Skeletal muscle cell (primary cell): ENCODE data around the gene TTC28.

Source experiments
- DNase-seq: peaks from one replicate; pipeline ENCODE4 v3.0.0-alpha.2; 2010; ENCODE audit warnings: low read depth
- H3K4me3 ChIP-seq: 2 replicates; pipeline ENCODE4 v1.5.1; 2011; ENCODE audit warnings: low read depth, mild to moderate bottlenecking, control low read depth, low read length, moderate library complexity

TTC28 gene

DNA sequence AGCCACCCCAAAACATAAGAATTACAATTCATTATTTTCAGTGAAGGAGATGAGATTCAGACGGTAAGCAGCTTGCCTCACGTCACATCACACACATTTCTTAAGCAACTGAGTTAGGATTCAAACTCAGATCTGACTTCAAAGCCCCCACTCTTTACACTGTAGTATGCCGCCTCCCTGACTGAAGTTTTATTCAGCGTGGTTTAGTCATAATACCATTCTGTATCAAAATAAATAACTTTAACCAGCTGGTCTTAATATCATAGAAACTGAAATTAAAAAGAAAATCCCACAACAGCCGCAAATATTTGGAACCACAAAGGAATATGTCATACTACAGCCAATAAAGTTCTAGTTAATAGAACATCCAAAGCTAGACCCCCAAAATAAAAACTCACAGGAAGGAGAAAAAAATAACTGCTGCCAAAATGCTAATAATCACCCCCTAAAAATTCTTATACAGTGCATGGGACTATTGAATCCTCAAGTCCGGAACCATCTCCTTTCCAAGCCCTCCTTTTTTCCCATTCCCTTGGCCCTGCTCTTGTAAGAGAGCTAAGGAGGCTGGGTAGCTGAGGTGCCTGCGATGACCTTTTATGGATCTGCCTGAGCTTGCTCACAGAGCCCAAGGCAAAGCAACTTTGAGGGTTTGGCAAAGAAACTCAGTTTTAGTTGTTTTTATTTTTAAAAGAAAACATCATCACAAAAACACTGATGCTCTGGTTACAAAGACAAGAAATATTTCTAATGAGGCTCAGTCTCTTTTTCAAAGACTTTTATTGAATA lies 334.5 kb downstream of the TTC28 start:
- H3K4me3 ChIP-seq = no peak overlapping the region
- DNase-seq = no peak

DNA sequence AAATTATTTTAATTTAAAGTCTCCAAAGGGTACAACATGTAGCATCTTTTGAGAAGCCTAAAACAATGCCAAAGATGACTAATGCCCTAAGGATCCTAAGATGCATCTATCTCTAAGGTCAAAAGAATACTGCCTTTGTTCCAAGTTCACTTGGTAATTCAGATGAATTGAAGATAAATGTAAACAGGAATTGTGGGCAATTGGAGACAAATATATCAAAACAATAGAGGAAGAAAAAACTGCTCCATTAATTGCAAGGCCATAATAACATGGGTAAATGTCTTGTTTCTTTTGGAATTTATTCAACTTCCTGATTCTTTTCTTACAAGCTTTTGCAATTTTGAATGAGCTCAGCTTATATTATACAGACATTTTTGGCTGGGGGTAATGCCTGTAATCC lies 338.6 kb downstream of the TTC28 start:
- no peak overlapping the region for H3K4me3 ChIP-seq
- DNase-seq = no peak

DNA sequence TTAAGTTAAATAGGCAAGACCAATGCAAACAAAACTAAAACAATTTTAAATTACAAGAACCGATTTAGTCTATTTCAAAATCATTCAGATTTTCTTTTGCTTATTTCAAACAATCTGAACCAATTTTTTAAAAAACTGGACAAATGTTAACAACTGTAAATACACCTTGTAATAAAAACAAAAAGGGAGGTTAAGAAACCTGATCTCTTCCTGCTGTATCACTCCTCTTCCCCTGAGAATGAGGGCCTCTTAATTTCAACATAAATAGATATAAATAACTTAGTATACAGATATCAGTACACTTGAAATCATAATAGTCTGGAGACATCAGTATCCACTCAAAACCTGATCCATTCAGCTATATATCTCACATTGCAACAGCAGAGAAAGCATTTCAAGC lies 346.6 kb downstream of the TTC28 start:
- no peak for DNase-seq
- H3K4me3 ChIP-seq = no peak overlapping the region

DNA sequence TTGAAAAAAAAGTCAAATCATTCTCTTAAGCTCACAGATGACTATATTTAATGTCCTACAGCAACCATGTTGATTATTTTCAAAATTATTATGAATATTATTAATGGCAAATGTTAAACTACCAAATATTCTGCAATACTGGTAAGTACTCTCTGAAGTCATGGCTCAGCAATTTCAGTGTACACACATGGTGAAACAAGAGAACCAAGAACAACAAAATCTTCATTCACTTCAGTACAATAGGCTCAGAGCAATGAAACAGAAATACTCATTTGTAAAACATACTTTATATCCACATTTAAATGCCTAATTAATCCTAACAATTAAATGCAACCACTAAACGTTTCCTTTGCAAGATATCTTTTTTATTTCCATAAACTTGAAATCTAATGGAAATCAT lies 347.2 kb downstream of the TTC28 start:
- peak; percentile 4 for DNase-seq
- H3K4me3 ChIP-seq = no peak overlapping the region

DNA sequence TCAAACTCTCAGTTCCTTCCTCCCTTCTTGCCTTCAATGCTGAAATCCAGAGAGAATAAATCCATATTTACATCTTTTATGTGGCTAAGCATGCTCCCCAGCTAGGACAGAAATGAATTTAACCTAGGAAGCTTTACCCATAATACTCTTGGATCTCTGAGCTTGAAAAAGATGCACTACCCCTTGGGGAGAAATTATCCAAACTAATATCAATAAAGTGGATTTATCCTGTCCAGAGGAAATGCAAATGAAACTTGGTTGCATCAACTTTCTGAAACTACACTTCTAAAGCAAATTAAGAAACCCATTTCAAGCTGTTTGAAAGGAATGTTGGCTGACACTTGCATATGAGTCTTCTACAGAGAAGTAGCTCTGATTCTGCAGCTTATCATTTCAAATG lies 347.9 kb downstream of the TTC28 start:
- DNase-seq = no peak
- no peak overlapping the region for H3K4me3 ChIP-seq

DNA sequence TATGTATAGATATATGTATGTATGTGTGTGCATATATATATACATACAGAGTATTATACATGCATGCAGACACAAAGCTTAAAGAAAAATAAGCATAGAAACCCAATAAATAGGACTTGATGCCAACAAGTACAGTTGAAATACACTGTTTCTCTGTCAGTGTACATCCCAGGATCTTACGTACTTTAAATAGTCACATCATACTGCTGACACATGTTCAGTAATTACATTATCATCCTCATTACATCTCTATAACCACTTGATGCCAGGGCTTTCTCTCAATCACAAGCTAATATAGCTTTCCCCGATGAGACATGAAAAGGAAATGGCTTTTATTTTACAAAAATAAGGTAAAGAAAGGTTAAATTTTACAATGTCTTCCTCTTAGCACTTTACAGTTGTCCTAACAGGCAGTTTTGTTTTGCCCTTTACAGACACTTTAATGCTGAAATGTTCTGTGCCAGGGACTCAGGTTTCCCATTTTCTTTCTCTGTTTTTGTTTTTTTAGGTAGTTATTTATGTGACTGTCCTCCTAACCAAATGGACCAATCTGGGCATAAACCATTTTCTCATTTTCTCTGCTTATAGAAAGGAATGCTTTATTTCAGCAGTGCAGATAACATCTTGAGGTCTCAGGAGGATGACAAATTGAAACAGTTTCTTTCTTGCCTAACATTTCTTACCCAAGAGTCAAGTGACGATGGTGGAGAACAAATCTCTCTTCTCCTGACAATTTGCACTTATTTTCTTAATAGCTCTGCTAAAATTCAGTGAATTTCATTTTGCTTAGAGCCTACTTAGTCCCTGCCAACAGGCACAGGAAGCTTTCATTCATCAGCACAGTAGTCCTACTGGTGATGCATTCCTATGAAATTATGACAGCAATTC lies 350.2 kb downstream of the TTC28 start:
- DNase-seq = peak; percentile 9
- H3K4me3 ChIP-seq = no peak overlapping the region

DNA sequence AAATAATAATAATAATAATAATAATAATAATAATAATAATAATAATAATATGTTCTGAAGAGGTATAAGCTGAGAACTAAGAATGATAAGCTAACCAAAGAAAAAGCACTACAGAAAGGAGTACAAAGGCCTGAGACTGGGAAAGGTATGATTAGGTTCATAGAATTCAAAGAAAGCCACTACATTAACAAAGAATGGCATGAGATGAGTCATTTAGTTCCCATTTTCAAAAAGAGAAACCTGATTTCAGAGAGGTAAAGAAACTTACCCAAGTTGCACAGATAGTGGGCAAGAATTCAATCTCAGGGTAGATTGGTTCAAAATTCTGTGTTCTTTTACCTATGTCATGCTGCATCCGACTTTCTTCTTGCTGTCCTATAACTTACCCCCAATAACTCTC lies 350.9 kb downstream of the TTC28 start:
- no peak overlapping the region for H3K4me3 ChIP-seq
- DNase-seq = no peak

DNA sequence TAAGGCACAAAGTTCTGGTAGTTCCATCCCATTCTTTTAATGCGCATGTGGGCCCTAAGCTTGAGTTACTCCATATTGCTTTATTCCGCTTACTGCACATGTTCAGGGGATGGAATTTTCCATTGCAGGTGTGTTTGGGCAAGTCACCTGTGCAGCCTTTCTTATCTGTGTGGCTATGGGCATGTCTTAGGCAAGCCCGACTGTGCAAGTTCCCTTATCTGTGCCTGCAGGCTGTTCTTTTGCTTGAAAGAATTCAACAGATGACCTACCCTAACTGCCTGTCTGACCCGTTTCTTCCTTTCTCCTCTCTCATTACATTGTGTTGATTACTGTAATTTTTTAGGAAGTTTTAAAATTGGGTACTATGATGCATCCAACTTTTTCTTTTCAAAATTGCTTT lies 363.6 kb downstream of the TTC28 start:
- DNase-seq = no peak
- no peak overlapping the region for H3K4me3 ChIP-seq

DNA sequence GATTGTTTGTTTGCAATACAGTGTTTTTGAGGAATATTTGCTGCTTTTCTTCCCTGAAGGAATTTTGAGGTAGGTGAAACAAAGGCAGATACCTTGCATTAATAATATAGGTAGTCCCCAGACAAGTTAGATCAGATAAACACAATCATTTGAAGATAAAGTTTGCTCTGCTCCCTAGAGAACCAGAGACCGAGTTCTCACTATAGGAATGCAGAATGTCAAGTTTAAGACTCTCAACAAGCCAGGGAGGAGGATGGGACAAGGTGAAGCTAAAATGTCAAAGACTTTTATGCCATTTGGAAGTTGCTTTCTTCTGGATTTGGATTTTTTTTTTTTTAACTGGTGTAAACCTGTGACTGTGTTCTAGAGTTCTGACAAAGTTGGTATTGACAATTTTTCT lies 364.7 kb downstream of the TTC28 start:
- no peak for DNase-seq
- no peak overlapping the region for H3K4me3 ChIP-seq

DNA sequence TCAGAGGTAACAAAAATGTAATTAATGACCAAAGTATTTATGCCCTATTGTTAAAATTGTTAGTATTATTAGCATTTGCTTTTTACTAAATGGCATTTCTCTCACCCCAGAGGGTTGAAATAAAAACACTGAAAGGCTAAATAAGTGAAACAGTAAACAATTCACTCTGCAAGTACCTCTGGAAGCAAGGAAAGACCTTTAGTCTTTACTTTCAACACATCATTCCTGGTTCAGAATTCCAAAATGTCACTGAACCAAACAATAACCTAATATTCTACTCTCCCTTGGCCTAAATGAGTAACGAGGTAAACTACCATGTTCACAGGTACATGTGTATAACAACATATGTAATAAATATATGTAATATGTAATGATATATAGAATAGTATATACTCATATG lies 369.3 kb downstream of the TTC28 start:
- H3K4me3 ChIP-seq = no peak overlapping the region
- no peak for DNase-seq

DNA sequence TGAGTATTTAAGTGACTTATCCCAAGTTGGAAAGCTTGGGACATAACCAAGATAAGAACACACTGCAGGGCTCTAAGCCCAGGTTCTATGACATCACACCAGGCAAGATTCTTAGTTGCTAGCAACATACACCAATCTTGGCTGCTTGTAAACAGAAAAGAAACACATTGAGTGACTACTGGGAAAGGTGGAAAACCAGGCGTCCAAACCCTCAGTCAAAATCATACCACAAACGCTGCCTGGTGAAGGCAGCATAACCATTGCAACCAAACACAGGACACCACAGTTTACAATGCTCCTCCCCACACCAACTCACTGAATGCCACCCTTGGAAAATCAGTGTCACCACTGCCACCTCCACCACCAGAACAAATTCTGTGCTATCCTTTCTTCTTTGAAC lies 379.9 kb downstream of the TTC28 start:
- no peak overlapping the region for H3K4me3 ChIP-seq
- DNase-seq = no peak

DNA sequence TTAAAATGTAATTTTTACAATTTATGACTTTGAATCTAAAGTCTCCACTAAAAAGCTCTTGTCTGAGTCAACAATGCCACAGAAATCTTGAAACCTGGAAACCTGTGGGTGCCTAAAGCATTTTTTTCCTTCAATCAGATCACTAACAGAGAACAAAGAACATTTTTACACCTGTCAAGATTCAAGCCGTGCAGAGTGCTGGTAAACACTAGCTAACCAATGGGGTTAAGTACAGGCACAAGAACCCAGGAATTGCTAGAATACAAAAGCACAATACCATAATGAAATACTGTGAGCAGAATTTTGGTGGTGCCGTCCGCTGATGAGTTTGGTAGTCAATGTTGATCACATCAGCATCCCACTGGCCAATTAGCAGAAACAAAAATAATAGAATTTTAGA lies 380.3 kb downstream of the TTC28 start:
- no peak overlapping the region for H3K4me3 ChIP-seq
- DNase-seq = no peak

DNA sequence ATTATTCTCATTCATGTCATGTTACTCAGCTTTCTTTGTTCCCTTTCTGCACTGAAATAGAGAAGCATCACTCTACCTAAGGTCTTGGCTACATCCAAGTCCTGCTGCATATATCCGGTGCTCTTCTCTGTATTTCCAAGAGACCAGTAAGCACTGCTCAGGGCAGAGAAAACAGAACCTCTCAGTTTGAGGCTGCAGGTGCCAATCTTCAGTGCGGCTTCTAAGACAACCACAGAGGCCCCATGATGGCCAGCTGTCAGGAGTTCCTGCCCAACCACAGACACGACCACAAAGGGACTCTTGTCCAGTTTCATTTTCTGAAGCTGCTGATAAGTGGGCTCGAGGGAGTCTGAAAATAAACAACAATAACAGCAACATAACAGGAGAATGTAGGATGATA lies 382.1 kb downstream of the TTC28 start:
- H3K4me3 ChIP-seq = no peak overlapping the region
- DNase-seq = no peak

DNA sequence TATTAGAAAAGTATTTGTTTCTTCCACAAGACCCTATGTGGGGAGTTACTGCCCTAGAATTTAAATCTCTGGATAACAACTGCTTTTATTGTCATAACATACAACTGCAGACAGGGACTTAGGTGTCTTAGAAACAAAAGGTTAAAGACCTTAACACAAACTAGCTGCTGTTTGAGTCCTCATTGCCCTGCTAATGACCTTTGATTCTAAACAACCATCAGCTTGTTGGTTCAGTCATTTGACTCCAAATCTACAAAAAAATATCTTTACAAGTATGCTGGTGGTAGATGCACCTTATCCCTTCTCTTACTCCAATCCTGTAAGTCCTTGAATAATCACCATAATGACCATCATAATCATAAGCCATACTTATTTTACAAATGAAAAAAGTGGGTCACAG lies 383.2 kb downstream of the TTC28 start:
- DNase-seq = no peak
- H3K4me3 ChIP-seq = no peak overlapping the region

DNA sequence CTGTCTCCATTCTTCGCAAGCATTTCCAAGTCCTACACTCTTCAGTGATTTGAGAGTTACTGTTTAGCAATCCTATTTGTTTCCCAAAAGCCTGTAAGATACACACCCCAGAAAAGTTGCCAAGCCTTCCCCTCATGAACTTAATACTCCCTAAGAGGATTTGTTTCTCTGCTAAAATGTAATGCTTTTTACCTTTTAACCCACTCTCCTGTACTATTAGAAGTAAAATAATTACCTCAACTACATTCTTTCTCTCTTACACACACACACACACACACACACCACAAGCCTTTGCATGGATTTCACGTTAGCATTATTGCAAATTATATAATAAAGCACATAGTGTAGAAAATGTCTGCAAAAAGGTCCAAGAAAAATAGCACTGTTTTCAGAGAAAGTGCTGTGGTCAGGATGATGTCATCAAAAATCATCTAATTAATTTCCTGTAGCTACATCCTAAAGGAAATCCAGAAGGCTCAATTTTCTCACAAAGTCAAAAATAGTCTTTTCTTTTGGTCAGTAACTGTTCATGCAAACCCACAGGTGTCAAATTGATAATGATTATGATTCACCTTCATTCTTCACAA lies 396.5 kb downstream of the TTC28 start:
- H3K4me3 ChIP-seq = no peak overlapping the region
- peak; percentile 31 for DNase-seq

DNA sequence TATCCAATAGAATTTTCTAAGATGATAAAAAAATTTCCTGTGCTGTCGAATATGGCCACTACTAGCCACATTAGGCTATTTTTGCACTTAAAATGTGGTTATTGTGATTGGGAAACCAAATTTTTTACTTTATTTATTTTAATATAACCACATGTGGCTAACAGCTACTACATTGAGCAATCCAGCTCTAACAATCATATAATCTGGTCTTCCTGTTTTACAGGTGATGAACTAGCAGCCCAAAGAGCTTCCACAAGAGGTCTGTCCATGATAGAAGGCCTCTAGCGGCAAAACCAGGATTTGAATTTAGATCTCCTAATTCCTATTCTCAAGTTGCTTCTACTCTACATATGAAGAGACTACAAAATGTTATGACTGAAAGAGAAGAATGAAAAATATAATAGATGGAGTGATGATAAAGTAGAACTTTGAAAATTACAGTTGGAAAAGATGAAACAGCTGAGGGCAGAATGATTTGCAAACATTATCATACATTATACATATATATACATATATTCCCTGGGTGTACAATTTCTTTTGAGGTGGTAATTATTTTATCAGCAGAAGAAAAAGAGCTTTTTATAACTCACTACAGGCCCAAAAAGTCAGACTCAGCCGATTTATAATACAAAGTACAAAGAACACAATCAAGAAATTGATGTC lies 397.1 kb downstream of the TTC28 start:
- DNase-seq = no peak
- no peak overlapping the region for H3K4me3 ChIP-seq

DNA sequence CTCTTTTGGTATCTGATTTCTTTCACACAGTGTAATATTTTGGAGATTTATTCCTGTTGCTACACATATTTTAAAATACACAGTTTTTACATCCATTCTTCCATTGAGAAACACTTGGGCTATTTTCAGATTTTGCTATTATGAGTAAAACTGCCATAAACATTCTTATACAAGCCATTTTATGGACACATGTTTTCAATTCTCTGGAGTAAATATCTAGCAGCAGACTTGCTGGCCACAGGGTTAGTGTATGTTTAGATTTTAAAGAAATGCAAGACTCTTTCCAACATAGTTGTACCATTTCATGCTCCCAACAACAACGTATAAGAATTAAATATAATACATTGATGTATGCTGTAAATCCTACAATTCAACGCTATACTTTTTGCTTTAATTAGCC lies 399.8 kb downstream of the TTC28 start:
- H3K4me3 ChIP-seq = no peak overlapping the region
- no peak for DNase-seq

DNA sequence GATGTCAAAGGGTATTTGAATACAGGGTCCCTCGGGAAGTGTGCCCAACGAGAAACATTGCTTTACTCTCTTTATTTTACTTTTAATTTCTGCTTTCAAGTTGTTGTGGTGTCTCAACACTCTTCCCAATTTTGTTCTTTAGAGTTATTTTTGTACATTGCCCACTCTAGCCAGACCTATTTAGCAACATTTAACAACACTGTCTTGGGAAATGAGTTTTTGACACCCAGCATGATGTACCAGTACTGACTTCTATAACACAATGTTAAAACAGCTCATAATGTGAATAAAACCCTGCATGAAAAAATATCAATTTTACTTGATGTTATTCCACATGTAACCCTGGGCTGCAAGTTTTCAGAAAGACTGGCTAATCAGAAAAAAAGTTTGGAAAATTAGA lies 410.4 kb downstream of the TTC28 start:
- DNase-seq = no peak
- no peak overlapping the region for H3K4me3 ChIP-seq

DNA sequence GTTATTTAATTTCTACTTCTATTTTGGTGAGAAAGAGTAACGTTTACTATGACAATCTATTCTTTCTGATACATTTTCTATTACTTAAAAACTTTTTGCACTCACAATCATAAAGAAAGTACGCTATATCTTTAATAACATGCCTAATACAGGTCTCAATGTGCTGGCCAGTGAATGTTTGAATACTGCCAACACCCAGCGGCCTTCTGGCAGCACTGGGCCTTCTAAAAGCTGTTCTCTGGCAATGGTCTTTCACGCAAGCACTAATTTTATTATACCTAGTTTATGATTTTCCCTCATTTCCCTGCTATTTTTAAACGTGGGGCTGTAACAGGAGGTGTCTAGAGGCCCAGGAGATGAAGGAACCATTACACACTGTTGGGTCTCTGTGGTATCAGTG lies 410.8 kb downstream of the TTC28 start:
- no peak for DNase-seq
- H3K4me3 ChIP-seq = no peak overlapping the region

DNA sequence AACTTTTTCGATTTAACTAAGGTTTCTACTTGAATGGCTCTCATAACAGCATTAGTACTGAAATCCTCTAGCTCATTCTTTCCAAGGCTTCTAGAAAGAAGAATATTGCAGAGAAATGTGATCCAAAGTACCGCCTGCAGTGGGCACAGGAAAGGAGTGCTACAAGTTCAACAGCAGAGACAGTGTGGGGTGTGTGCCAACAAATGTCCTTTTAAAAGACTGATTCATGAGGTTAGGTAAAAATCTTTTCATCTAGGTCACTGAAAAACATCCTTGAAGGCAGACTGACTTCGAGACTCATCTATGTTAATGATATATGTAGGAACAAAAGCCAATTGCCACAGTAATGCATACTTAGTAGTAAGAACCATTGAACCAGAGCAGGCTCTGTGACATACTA lies 411.5 kb downstream of the TTC28 start:
- DNase-seq = no peak
- H3K4me3 ChIP-seq = no peak overlapping the region
